OCI-LY1 (cell line): ENCODE measurements around the gene ITGAV.

Source experiments
- CTCF ChIP-seq: fragments of 200-600 bp; sonication (generic), shearing (Covaris generic); IDR thresholded peaks from 2 replicates; pipeline ENCODE4 v1.5.1; 2017; ENCODE audit warnings: mild to moderate bottlenecking, antibody characterized with exemption, low read length, moderate library complexity, mixed read lengths
- EZH2 ChIP-seq: fragments of 200-600 bp; sonication (generic), shearing (Covaris generic); IDR thresholded peaks from 2 replicates; pipeline ENCODE4 v1.8.0; 2017; ENCODE audit warnings: borderline replicate concordance, mixed run types, mild to moderate bottlenecking, antibody characterized with exemption, low read length, moderate library complexity, mixed read lengths

- TF ChIP-seq CTCF: no peak
- no peak for TF ChIP-seq EZH2
Measured at GRCh38 chr2:186617771-186618170, 27.9 kb downstream of the ITGAV start.
